ENCODE data around the gene ABHD12B. TPM values are rescaled to one million over a fixed set of nuclear protein-coding genes. Genes with fewer than 3 reads are reported as not detected.

Gene ABHD12B
- total RNA-seq, 2 donors from 2014 or later = not detected

DNA sequence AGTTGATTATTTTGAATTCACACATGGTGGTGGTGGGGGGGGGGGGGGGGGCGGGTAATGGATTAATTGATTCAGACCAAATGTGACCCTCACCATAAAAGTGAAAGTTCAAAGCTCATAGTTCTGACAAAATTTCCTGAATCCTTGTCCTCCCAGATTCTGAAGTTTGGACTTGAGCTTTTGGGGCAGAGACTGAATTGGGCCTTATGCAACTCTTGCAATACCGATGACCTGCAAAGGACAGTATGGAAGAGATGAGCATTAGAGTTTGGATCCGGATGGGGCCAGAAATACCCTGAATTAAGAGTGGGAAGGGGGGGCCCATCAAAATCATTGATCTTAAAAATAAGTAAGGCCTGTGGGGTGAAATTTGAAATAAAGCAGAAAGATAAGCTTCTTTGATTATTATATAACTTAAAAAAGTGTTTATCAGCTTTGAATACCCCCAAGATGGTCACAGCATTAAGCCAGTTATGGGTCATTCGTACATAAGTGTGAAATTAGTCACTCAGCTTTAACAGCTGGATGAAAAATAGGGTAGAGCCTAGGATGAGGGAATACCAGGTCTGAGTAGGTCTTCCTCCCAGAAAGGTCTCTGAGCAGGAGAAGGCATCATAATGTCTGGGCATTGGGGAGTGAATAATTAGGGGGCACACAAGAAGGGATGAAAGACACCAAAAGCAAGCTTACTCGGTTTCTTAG is 74.5 kb downstream of the ABHD12B start:
- no peaks in the 10 kb centered on the region for H3K36me3 ChIP-seq
- no peak overlapping the region for H3K27ac ChIP-seq
- WGBS = 93% methylated on average over 5 of the region's 5 CpGs
- no peak for DNase-seq (ENCODE audit: low spot score)
- no peaks in the 10 kb centered on the region for H3K9me3 ChIP-seq
- H3K4me1 ChIP-seq (replicated peaks) = no peaks in the 10 kb centered on the region
- no peaks in the 10 kb centered on the region for H3K27me3 ChIP-seq (replicated peaks; ENCODE audit: insufficient read depth)
- TF ChIP-seq, protein P1, sequence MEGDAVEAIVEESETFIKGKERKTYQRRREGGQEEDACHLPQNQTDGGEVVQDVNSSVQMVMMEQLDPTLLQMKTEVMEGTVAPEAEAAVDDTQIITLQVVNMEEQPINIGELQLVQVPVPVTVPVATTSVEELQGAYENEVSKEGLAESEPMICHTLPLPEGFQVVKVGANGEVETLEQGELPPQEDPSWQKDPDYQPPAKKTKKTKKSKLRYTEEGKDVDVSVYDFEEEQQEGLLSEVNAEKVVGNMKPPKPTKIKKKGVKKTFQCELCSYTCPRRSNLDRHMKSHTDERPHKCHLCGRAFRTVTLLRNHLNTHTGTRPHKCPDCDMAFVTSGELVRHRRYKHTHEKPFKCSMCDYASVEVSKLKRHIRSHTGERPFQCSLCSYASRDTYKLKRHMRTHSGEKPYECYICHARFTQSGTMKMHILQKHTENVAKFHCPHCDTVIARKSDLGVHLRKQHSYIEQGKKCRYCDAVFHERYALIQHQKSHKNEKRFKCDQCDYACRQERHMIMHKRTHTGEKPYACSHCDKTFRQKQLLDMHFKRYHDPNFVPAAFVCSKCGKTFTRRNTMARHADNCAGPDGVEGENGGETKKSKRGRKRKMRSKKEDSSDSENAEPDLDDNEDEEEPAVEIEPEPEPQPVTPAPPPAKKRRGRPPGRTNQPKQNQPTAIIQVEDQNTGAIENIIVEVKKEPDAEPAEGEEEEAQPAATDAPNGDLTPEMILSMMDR (IDR thresholded peaks at IDR 0.05) = no peak
- no peak for TF ChIP-seq POLR2A (IDR thresholded peaks at IDR 0.05)
- TF ChIP-seq POLR2AphosphoS5 (IDR thresholded peaks at IDR 0.05) = no peak
- intact Hi-C loops (cut with DNase I) = no loop called here
- H3K4me3 ChIP-seq = no peak overlapping the region

DNA sequence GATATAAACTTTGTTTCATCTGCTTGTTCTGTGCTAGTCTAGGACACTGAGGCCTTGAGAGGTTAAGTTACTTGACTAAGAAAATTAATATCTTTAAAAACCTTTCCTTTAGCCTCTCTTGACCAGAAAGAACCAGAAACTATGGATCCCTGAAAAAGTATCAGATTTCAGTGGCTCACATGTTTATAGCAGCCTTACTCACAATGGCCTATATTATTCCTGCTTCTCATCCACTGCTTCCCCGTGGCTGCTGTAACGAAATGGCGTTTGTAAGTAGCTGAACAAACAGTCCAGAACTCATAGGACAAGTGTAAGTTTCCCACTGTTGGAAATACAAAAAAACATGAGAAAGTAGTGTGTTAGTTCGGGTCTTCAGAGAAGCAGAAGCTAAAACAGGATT is 75.6 kb downstream of the ABHD12B start:
- Histone ChIP-seq H3K4me1 (replicated peaks) (no peaks in the 10 kb centered on the region), H3K36me3 (no peaks in the 10 kb centered on the region), H3K9me3 (no peaks in the 10 kb centered on the region), H3K27ac (peak overlapping the region in 1 of 2 donors; percentile 24), H3K4me3 (no peak overlapping the region), H3K27me3 (replicated peaks; ENCODE audit: insufficient read depth) (no peaks in the 10 kb centered on the region)
- DNase-seq (ENCODE audit: low spot score) = no peak
- TF ChIP-seq, protein P1 (IDR thresholded peaks at IDR 0.05) = peak in 1 of 4 experiments; percentile 2
- TF ChIP-seq POLR2A (IDR thresholded peaks at IDR 0.05) (no peak), POLR2AphosphoS5 (IDR thresholded peaks at IDR 0.05) (peak; percentile 56)
- intact Hi-C loops (cut with DNase I) = no loop called here
- 18% methylated on average over 4 of the region's 4 CpGs for WGBS

DNA sequence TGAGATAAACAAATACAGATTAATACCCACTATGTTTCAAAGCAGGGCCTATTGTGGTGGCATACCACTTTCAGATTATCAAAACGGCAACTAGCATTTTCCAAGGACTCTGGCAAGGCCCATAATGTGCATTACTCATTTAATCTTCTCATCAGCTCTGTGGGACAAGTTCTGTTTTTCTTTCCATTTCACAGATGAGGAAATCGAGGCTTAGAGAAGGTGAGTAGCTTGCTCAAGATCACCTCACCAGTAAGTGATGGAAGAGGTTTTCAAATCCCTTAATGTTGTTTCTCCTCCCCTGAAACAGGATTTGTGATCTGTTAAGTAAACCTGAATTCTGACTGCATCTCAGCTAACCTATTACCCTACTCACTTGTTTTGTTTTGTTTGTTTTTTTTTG is 76.4 kb downstream of the ABHD12B start:
- no peak for DNase-seq (ENCODE audit: low spot score)
- peak overlapping the region in 1 of 2 donors; percentile 24 for H3K27ac ChIP-seq
- TF ChIP-seq POLR2A (IDR thresholded peaks at IDR 0.05) = no peak
- TF ChIP-seq, protein P1 (IDR thresholded peaks at IDR 0.05) = no peak
- no peak for TF ChIP-seq POLR2AphosphoS5 (IDR thresholded peaks at IDR 0.05)
- 70% methylated on average over 2 of the region's 2 CpGs for WGBS
- no peak overlapping the region for H3K4me3 ChIP-seq
- no peaks in the 10 kb centered on the region for H3K4me1 ChIP-seq (replicated peaks)
- H3K36me3 ChIP-seq = no peaks in the 10 kb centered on the region
- H3K27me3 ChIP-seq (replicated peaks; ENCODE audit: insufficient read depth) = no peaks in the 10 kb centered on the region
- H3K9me3 ChIP-seq = no peaks in the 10 kb centered on the region
- intact Hi-C loops (cut with DNase I) = no loop called here

DNA sequence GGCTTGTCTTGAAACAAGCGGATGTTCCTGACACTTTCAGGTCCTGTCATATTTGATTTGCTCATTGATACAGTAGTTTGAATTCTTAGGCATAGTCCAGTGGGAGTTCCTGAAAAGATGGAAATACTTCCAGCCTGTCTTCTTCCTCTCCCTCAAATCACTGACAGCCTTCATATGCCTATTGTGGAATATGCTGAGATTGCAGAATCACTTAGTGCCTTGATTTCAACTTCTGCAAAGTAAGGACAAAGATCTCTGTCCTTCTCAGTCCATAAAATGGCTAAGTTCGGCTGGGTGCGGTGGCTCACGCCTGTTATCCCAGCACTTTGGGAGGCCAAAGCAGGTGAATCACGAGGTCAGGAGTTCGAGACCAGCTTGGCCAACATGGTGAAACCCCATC is 79.2 kb downstream of the ABHD12B start:
- whole genome bisulfite sequencing = 95% methylated on average over 6 of the region's 6 CpGs
- intact Hi-C loops (cut with DNase I) = loop anchor here (10.0 kb wide), 1 partner anchor 834 kb away; no protein-coding TSS in a partner anchor

More for the DNA sequence above, 79.2 kb downstream of the ABHD12B start:
- Histone ChIP-seq H3K36me3 (no peaks in the 10 kb centered on the region), H3K4me3 (no peak overlapping the region), H3K4me1 (replicated peaks) (no peaks in the 10 kb centered on the region), H3K27me3 (replicated peaks; ENCODE audit: insufficient read depth) (no peaks in the 10 kb centered on the region), H3K27ac (no peak overlapping the region), H3K9me3 (no peaks in the 10 kb centered on the region)
- TF ChIP-seq POLR2A (IDR thresholded peaks at IDR 0.05) (no peak), POLR2AphosphoS5 (IDR thresholded peaks at IDR 0.05) (no peak)
- TF ChIP-seq, protein P1 (IDR thresholded peaks at IDR 0.05) = no peak
- no peak for DNase-seq (ENCODE audit: low spot score)

Measured in prostate gland (tissue), 2 donors.